H1 (cell line): ENCODE measurements around the gene SPIB. TPM values are rescaled to one million over a fixed set of nuclear protein-coding genes. Genes with fewer than 3 reads are reported as not detected.
"Not testable (repeated sequence)": the region's sequence is repeated elsewhere in the genome, so short reads cannot be mapped to it uniquely, and the experiment has no call there.

Experiments
- CTCF ChIA-PET: fragments of 300-600 bp; sonication (Branson Sonifier 250); formaldehyde crosslinking; loops from one replicate; lab custom pipeline; 2021; ENCODE audit not compliant: partially characterized antibody; lab: Charles Lee
- POLR2A ChIA-PET: fragments of 300-600 bp; sonication (Branson Sonifier 250); formaldehyde crosslinking; loops from one replicate; lab custom pipeline; 2021; ENCODE audit warnings: inconsistent platforms; ENCODE audit not compliant: partially characterized antibody; lab: Charles Lee
- DNase-seq, 2 experiments: peaks; one replicate each; pipeline versions ENCODE4 v3.0.0 to v3.0.0-alpha.2; 2010 to 2022; ENCODE audit warnings: low spot score in 2 of 2, low read depth in 1 of 2, mixed read lengths in 1 of 2
- FAIRE-seq: peaks from 2 replicates; lab custom pipeline; 2011; peaks lifted over from hg19 to GRCh38; lab: Jason Lieb, UNC
- H2AFZ ChIP-seq: 2 replicates; pipeline ENCODE4 v1.8.1; 2012; ENCODE audit warnings: low read length, inconsistent platforms
- H2AK5ac ChIP-seq: 2 replicates; pipeline ENCODE4 v1.6.1; 2013; ENCODE audit warnings: low read depth, low read length
- H2BK120ac ChIP-seq: replicated peaks from 2 replicates; pipeline ENCODE3; 2013; ENCODE audit warnings: low read depth, low read length, inconsistent platforms
- H2BK12ac ChIP-seq: 2 replicates; pipeline ENCODE4 v1.6.1; 2013; ENCODE audit warnings: low read depth, low read length
- H2BK15ac ChIP-seq: 2 replicates; pipeline ENCODE4 v1.6.1; 2013; ENCODE audit warnings: low read length
- H2BK20ac ChIP-seq: 2 replicates; pipeline ENCODE4 v1.6.1; 2013; ENCODE audit warnings: low read length
- H2BK5ac ChIP-seq: 2 replicates; pipeline ENCODE4 v1.6.1; 2013; ENCODE audit warnings: low read depth, low read length
- H3K14ac ChIP-seq: 2 replicates; pipeline ENCODE4 v1.6.1; 2013; ENCODE audit warnings: inconsistent platforms; ENCODE audit not compliant: insufficient read length
- H3K18ac ChIP-seq: 2 replicates; pipeline ENCODE4 v1.6.1; 2013; ENCODE audit warnings: low read length; ENCODE audit errors: extremely low read depth
- H3K23ac ChIP-seq: 2 replicates; pipeline ENCODE4 v1.6.1; 2013; ENCODE audit warnings: inconsistent platforms; ENCODE audit not compliant: insufficient read length
- H3K23me2 ChIP-seq: 2 replicates; pipeline ENCODE4 v1.6.1; 2013; ENCODE audit warnings: low read depth, low read length
- H3K27ac ChIP-seq: 2 replicates; pipeline ENCODE4 v1.6.1; 2011; ENCODE audit warnings: low read depth, low read length, inconsistent platforms
- H3K27me3 ChIP-seq, 4 experiments: replicated peaks in 1 of 4; 1 replicate in 1 of 4; 2 replicates in 3 of 4; pipeline versions ENCODE4 v1.6.1 to v1.8.1; 2011 to 2013; ENCODE audit warnings: low read length in 3 of 4, mild to moderate bottlenecking in 3 of 4, inconsistent platforms in 2 of 4, mixed read lengths in 2 of 4, moderate library complexity in 1 of 4; ENCODE audit not compliant: control insufficient read depth in 3 of 4, insufficient read depth in 3 of 4; ENCODE audit errors: extremely low read depth in 1 of 4
- H3K36me3 ChIP-seq, 4 experiments: 2 replicates each; pipeline versions ENCODE4 v1.6.1 to v1.8.1; 2011 to 2013; ENCODE audit warnings: mild to moderate bottlenecking in 4 of 4, low read length in 3 of 4, moderate library complexity in 2 of 4, control low read depth in 1 of 4, inconsistent platforms in 1 of 4; ENCODE audit not compliant: insufficient read depth in 4 of 4, control insufficient read depth in 2 of 4
- H3K4ac ChIP-seq: replicated peaks from 2 replicates; pipeline ENCODE3; 2013; ENCODE audit warnings: low read length, low read depth, mixed read lengths, inconsistent platforms; ENCODE audit not compliant: insufficient read length
- H3K4me1 ChIP-seq, 4 experiments: replicated peaks in 1 of 4; 1 replicate in 1 of 4; 2 replicates in 3 of 4; pipeline versions ENCODE4 v1.6.1 to v1.8.1; 2011 to 2013; ENCODE audit warnings: low read length in 3 of 4, inconsistent platforms in 2 of 4, mixed read lengths in 1 of 4; ENCODE audit not compliant: insufficient read depth in 4 of 4, control insufficient read depth in 3 of 4
- H3K4me2 ChIP-seq, 2 experiments: 2 replicates each; pipeline versions ENCODE4 v1.6.1 to v1.8.1; 2011 to 2013; ENCODE audit warnings: low read depth in 2 of 2, low read length in 2 of 2, control low read depth in 1 of 2, inconsistent platforms in 1 of 2, mild to moderate bottlenecking in 1 of 2; ENCODE audit not compliant: insufficient read depth in 1 of 2
- H3K4me3 ChIP-seq, 4 experiments: fragments of 200-600, 300-600 bp in 1 of 4; sonication (generic), shearing (Covaris generic), sonication (Bioruptor Twin) in 1 of 4; 2 replicates each; pipeline versions ENCODE4 v1.5.1 to v1.8.1; 2011 to 2016; ENCODE audit warnings: low read length in 4 of 4, low read depth in 3 of 4, control low read depth in 2 of 4, inconsistent platforms in 2 of 4, mild to moderate bottlenecking in 2 of 4, mixed read lengths in 1 of 4, moderate library complexity in 1 of 4; ENCODE audit not compliant: insufficient read depth in 2 of 4; ENCODE audit errors: extremely low read depth in 1 of 4
- H3K56ac ChIP-seq: replicated peaks from 2 replicates; pipeline ENCODE3; 2013; ENCODE audit warnings: low read depth, mild to moderate bottlenecking, mixed read lengths, low read length, inconsistent platforms; ENCODE audit not compliant: insufficient read length
- H3K79me1 ChIP-seq: 2 replicates; pipeline ENCODE4 v1.6.1; 2013; ENCODE audit warnings: low read depth, low read length, control low read depth
- H3K79me2 ChIP-seq, 2 experiments: 2 replicates each; pipeline versions ENCODE4 v1.6.1 to v1.8.1; 2012 to 2013; ENCODE audit warnings: low read length in 2 of 2, mild to moderate bottlenecking in 2 of 2, inconsistent platforms in 1 of 2; ENCODE audit not compliant: insufficient read depth in 2 of 2, control insufficient read depth in 1 of 2
- H3K9ac ChIP-seq, 4 experiments: replicated peaks in 1 of 4; 1 replicate in 1 of 4; 2 replicates in 3 of 4; pipeline versions ENCODE4 v1.6.1 to v1.8.1; 2011 to 2013; ENCODE audit warnings: low read depth in 3 of 4, low read length in 3 of 4, control low read depth in 2 of 4, mild to moderate bottlenecking in 2 of 4, moderate library complexity in 2 of 4, inconsistent platforms in 1 of 4; ENCODE audit errors: extremely low read depth in 1 of 4
- H3K9me3 ChIP-seq, 2 experiments: 2 replicates each; pipeline versions ENCODE4 v1.6.1 to v1.8.1; 2012 to 2013; ENCODE audit warnings: mild to moderate bottlenecking in 2 of 2, moderate library complexity in 2 of 2, control low read depth in 1 of 2, inconsistent platforms in 1 of 2, low read depth in 1 of 2, low read length in 1 of 2, mixed read lengths in 1 of 2; ENCODE audit not compliant: insufficient read depth in 2 of 2
- H4K20me1 ChIP-seq, 2 experiments: replicated peaks in 1 of 2; 2 replicates each; pipeline versions ENCODE3 to v1.8.1; 2011 to 2013; ENCODE audit warnings: inconsistent platforms in 2 of 2, low read length in 2 of 2, mild to moderate bottlenecking in 1 of 2; ENCODE audit not compliant: insufficient read depth in 2 of 2, control insufficient read depth in 1 of 2
- H4K5ac ChIP-seq: 2 replicates; pipeline ENCODE4 v1.6.1; 2013; ENCODE audit warnings: low read length, low read depth, mixed read lengths, inconsistent platforms; ENCODE audit not compliant: insufficient read length
- H4K8ac ChIP-seq: 2 replicates; pipeline ENCODE4 v1.8.0; 2013; ENCODE audit warnings: mild to moderate bottlenecking, moderate library complexity, low read length, inconsistent platforms; ENCODE audit not compliant: insufficient read depth; ENCODE audit errors: extremely low read depth
- H4K91ac ChIP-seq: replicated peaks from 2 replicates; pipeline ENCODE3; 2013; ENCODE audit warnings: low read length, mixed read lengths, inconsistent platforms; ENCODE audit not compliant: insufficient read length
- WGBS, 2 experiments: shearing (Covaris generic) in 1 of 2; methylation state at CpG; one replicate each; pipeline versions ENCODE4 v1.1.6 to v1.1.7; 2013 to 2015; ENCODE audit warnings: low lambda C conversion rate in 2 of 2, mixed read lengths in 2 of 2, inconsistent platforms in 1 of 2, low coverage in 1 of 2, missing lambda C conversion rate in 1 of 2; ENCODE audit not compliant: insufficient replicate concordance in 2 of 2, insufficient coverage in 1 of 2, insufficient read length in 1 of 2; ENCODE audit errors: extremely low coverage in 1 of 2, missing lambda C conversion rate in 1 of 2; 5-methylcytosine and 5-hydroxymethylcytosine counted together
- polyA plus RNA-seq, 7 experiments: library from polyadenylated mRNA; depleted of rRNA in 3 of 7; stranded (reverse) in 5 of 7; unstranded in 2 of 7; fragments of >200 nt in 5 of 7; fragments of 200-250 nt in 2 of 7; gene quantifications; 1 replicate in 5 of 7; 2 replicates in 1 of 7; 4 replicates in 1 of 7; pipeline versions ENCODE4 v1.2.1 to v1.2.3, GENCODE V29; 2011 to 2013; ENCODE audit warnings: missing spikeins in 2 of 7, mixed read lengths in 2 of 7
- total RNA-seq: library from RNA; stranded (reverse); fragmentation: NEBNext Ultra II Directional; extraction: Animal tissue kit (Norgen Biotek cat#: 25700); gene quantifications from 2 replicates; pipeline ENCODE4 v1.2.1, GENCODE V29; 2021

The SPIB gene
- total and polyA plus RNA-seq, 2 of the 8 experiments (the other 6 are each of a cell fraction or from before 2014, with no cell fraction given) = 11.1 to 17.4 TPM

DNA sequence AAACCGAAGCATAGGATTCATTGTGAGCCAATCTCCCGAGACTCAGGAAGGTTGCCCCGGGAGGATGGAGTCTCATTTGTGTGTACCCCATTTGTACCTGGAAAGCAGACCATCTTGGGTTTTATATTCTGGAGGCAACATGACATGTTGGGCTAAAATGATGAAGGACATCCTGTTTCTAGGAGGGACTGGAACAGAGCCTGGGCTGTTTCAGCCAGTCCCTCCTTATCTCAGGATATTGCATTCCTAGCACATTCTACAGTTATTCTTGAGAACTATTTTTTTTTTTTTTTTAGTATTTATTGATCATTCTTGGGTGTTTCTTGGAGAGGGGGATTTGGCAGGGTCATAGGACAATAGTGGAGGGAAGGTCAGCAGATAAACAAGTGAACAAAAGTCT, 28.4 kb upstream of the SPIB start:
- not testable (repeated sequence) for H3K14ac ChIP-seq, H3K23me2 ChIP-seq, H2AK5ac ChIP-seq, H4K8ac ChIP-seq, H4K5ac ChIP-seq, H3K4me2 ChIP-seq, H3K18ac ChIP-seq, H2BK15ac ChIP-seq, H3K56ac ChIP-seq, H2BK120ac ChIP-seq, H4K91ac ChIP-seq, H2AFZ ChIP-seq, H3K23ac ChIP-seq, H3K27ac ChIP-seq, H2BK5ac ChIP-seq, H3K9ac ChIP-seq, H2BK20ac ChIP-seq, H3K4me3 ChIP-seq, H3K4ac ChIP-seq, DNase-seq, H2BK12ac ChIP-seq, FAIRE-seq, H3K27me3 ChIP-seq, H3K4me1 ChIP-seq
- peaks cover 12% of the 10 kb centered on the region for H3K79me1 ChIP-seq
- CTCF ChIA-PET = interaction anchor here (0.6 kb wide), 1 partner anchor 80 kb away, joined by 3 read pairs; no protein-coding TSS in a partner anchor
- peaks cover 4 to 14% of the 10 kb centered on the region in 2 experiments; a peak in 2 of 4 replicates for H3K9me3 ChIP-seq
- peaks cover 5 to 12% of the 10 kb centered on the region in 2 experiments for H4K20me1 ChIP-seq
- peaks cover 8 to 60% of the 10 kb centered on the region in 2 experiments; a peak in 3 of 4 replicates for H3K79me2 ChIP-seq
- 97% methylated on average over 3 of the region's 3 CpGs; no CpG with 5 or more reads in 1 of the 2 experiments for WGBS, 2 experiments
- peaks cover 6 to 28% (median 15%) of the 10 kb centered on the region in 4 experiments; a peak in 7 of 8 replicates for H3K36me3 ChIP-seq
- POLR2A ChIA-PET = interaction anchor here (1.3 kb wide), 1 partner anchor 9 kb away, joined by 3 read pairs; no protein-coding TSS in a partner anchor

DNA sequence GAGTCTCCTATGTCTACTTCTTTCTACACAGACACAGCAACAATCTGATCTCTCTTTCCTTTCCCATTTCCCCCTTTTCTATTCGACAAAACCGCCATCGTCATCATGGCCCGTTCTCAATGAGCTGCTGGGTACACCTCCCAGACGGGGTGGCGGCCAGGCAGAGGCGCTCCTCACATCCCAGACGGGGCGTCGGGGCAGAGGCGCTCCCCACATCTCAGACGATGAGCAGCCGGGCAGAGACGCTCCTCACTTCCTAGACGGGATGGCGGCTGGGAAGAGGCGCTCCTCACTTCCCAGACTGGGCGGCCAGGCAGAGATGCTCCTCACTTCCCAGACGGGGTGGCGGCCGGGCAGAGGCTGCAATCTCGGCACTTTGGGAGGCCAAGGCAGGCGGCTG, 27.8 kb upstream of the SPIB start:
- H3K4ac ChIP-seq, H3K23ac ChIP-seq, H2BK12ac ChIP-seq, H2BK20ac ChIP-seq, H2BK5ac ChIP-seq, H3K23me2 ChIP-seq, H3K18ac ChIP-seq, H3K56ac ChIP-seq, H4K5ac ChIP-seq, H3K27ac ChIP-seq, H3K9ac ChIP-seq, H3K4me1 ChIP-seq, H3K4me2 ChIP-seq, POLR2A ChIA-PET, H4K8ac ChIP-seq, H2AK5ac ChIP-seq, H3K14ac ChIP-seq, H3K4me3 ChIP-seq, H2AFZ ChIP-seq, FAIRE-seq, H2BK15ac ChIP-seq, H2BK120ac ChIP-seq, H3K27me3 ChIP-seq, H3K79me1 ChIP-seq, DNase-seq, H4K20me1 ChIP-seq, H4K91ac ChIP-seq: not testable (repeated sequence)
- WGBS, 2 experiments = 96% methylated on average over 15 of the region's 23 CpGs; no CpG with 5 or more reads in 1 of the 2 experiments
- Histone ChIP-seq H3K79me2 (peaks cover 3 to 58% of the 10 kb centered on the region in 2 experiments; a peak in 3 of 4 replicates), H3K36me3 (peaks cover 6 to 28% (median 15%) of the 10 kb centered on the region in 4 experiments; a peak in 7 of 8 replicates), H3K9me3 (peaks cover 4 to 14% of the 10 kb centered on the region in 2 experiments; a peak in 2 of 4 replicates)
- CTCF ChIA-PET = interaction anchor here (1.0 kb wide), 1 partner anchor 24 kb away, joined by 4 read pairs; no protein-coding TSS in a partner anchor
